Common myeloid progenitor, CD34-positive (primary cell): Measurements from ENCODE around the gene SLC49A4.
A peak's percentile ranks its signal among the peaks of the same experiment; 100 is the strongest.

Source experiments
- CTCF ChIA-PET: fragments of 350-600 bp; sonication (Branson Sonifier 250); formaldehyde crosslinking; loops from one replicate; lab custom pipeline; 2021; ENCODE audit warnings: antibody characterized with exemption; lab: Charles Lee
- POLR2A ChIA-PET: fragments of 350-600 bp; sonication (Branson Sonifier 250); formaldehyde crosslinking; loops from one replicate; lab custom pipeline; 2021; ENCODE audit warnings: antibody characterized with exemption; lab: Charles Lee
- DNase-seq, 3 donors: peaks; one replicate each; pipeline versions ENCODE4 v3.0.0 to v3.0.0-alpha.2; 2013
- H3K27ac ChIP-seq, 2 experiments: 1 replicate in 1 of 2; 2 replicates in 1 of 2; pipeline ENCODE4 v1.7.0; 2013; ENCODE audit warnings: inconsistent platforms in 2 of 2, low read length in 2 of 2, mild to moderate bottlenecking in 2 of 2, low read depth in 1 of 2, moderate library complexity in 1 of 2; ENCODE audit not compliant: severe bottlenecking in 2 of 2, insufficient read depth in 1 of 2, poor library complexity in 1 of 2
- H3K27me3 ChIP-seq, 5 experiments: replicated peaks in 2 of 5; 1 replicate in 3 of 5; 2 replicates in 2 of 5; pipeline versions ENCODE4 v1.6.1 to v1.7.0; 2013; ENCODE audit warnings: low read length in 4 of 5, mild to moderate bottlenecking in 2 of 5, moderate library complexity in 2 of 5, inconsistent platforms in 1 of 5; ENCODE audit not compliant: insufficient read depth in 5 of 5, control insufficient read depth in 4 of 5
- H3K36me3 ChIP-seq, 4 experiments: 1 replicate in 2 of 4; 2 replicates in 2 of 4; pipeline versions ENCODE4 v1.6.1 to v1.7.0; 2013; ENCODE audit warnings: low read length in 3 of 4, control low read depth in 1 of 4, mild to moderate bottlenecking in 1 of 4; ENCODE audit not compliant: control insufficient read depth in 4 of 4, insufficient read depth in 4 of 4
- H3K4me1 ChIP-seq, 4 experiments: 1 replicate in 3 of 4; 2 replicates in 1 of 4; pipeline versions ENCODE4 v1.6.1 to v1.7.1; 2013; ENCODE audit warnings: low read length in 3 of 4, mild to moderate bottlenecking in 3 of 4, control low read depth in 1 of 4, inconsistent platforms in 1 of 4, moderate library complexity in 1 of 4; ENCODE audit not compliant: control insufficient read depth in 4 of 4, insufficient read depth in 4 of 4; ENCODE audit errors: control extremely low read depth in 1 of 4
- H3K4me3 ChIP-seq, 7 experiments: 1 replicate in 4 of 7; 2 replicates in 3 of 7; pipeline versions ENCODE4 v1.5.1 to v1.7.0; 2013; ENCODE audit warnings: mild to moderate bottlenecking in 7 of 7, low read length in 6 of 7, moderate library complexity in 6 of 7, inconsistent platforms in 2 of 7, low read depth in 2 of 7, control low read depth in 1 of 7; ENCODE audit not compliant: insufficient read depth in 4 of 7, control insufficient read depth in 1 of 7; ENCODE audit errors: extremely low read depth in 1 of 7
- H3K9me3 ChIP-seq, 5 experiments: 1 replicate in 4 of 5; 2 replicates in 1 of 5; pipeline versions ENCODE4 v1.6.1 to v1.7.1; 2013; ENCODE audit warnings: low read length in 4 of 5, mild to moderate bottlenecking in 2 of 5, inconsistent platforms in 1 of 5, low read depth in 1 of 5, moderate library complexity in 1 of 5; ENCODE audit not compliant: control insufficient read depth in 4 of 5, insufficient read depth in 2 of 5; ENCODE audit errors: control extremely low read depth in 1 of 5
- WGBS: methylation state at CpG from one replicate; pipeline ENCODE4 v1.1.5; 2013; ENCODE audit not compliant: insufficient coverage; 5-methylcytosine and 5-hydroxymethylcytosine counted together

Gene SLC49A4

GRCh38 chr3:122816587-122816986 is 21.7 kb downstream of the SLC49A4 start:
- DNase-seq = no peak
- no peaks in the 10 kb centered on the region for H3K9me3 ChIP-seq
- peaks cover 0 to 9% (median 3%) of the 10 kb centered on the region in 4 experiments for H3K36me3 ChIP-seq
- ChIA-PET POLR2A (no interaction called here), CTCF (no interaction called here)
- no peak overlapping the region for H3K27ac ChIP-seq
- H3K4me1 ChIP-seq = no peaks in the 10 kb centered on the region
- 100% methylated on average over 2 of the region's 2 CpGs for WGBS
- no peak overlapping the region for H3K4me3 ChIP-seq
- no peaks in the 10 kb centered on the region for H3K27me3 ChIP-seq

DNA sequence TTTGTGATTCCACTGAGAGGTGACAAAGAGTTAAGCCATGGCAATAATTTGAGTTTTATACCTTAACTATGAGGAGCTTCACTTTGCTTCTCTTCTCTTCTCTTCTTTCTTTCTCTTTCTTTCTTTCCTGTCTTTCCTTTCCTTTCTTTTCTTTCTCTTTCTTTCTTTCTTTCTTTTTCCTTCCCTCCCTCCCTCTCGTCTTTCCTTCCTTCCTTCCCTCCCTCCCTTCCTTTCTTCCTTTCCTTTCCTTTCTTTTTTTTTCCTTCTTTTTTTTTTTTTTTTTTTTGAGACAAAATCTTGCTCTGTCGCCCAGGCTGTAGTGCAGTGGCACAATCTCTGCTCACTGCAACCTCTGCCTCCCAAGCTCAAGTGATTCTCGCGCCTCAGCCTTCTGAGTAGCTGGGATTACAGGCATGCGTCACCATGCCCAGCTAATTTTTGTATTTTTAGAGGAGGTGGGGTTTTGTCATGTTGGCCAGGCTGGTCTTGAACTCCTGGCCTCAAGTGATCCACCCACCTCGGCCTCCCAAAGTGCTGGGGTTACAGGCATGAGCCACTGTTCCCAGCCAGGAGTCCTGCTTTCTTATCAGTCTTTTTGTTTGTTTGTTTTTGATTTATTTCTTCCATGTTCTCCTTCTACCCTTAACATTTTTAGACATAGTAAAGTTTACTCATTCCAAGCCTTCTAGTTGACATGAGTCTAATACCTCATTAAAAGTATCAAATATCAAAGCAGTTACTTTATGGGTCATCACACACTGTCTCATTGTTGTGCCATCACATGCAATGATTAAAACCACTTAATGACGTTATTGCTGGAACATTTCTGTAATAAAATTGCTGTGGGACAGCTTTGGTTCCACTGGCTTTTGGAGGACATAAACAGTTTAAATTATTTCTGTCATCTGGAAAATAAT is 29.9 kb downstream of the SLC49A4 start:
- CTCF ChIA-PET = no interaction called here
- no peak overlapping the region for H3K27ac ChIP-seq

GRCh38 chr3:122825460-122825859 is 30.6 kb downstream of the SLC49A4 start:
- peaks cover 2 to 33% (median 6%) of the 10 kb centered on the region in 4 experiments for H3K36me3 ChIP-seq
- H3K27ac ChIP-seq = no peak overlapping the region
- CTCF ChIA-PET = no interaction called here
- 83% methylated on average over 2 of the region's 4 CpGs for whole genome bisulfite sequencing
- H3K9me3 ChIP-seq = peaks cover 0 to 6% (median 0%) of the 10 kb centered on the region in 5 experiments
- no peaks in the 10 kb centered on the region for H3K27me3 ChIP-seq
- POLR2A ChIA-PET = no interaction called here
- H3K4me1 ChIP-seq = no peaks in the 10 kb centered on the region
- H3K4me3 ChIP-seq = no peak overlapping the region
- DNase-seq = no peak

More for the DNA sequence above, 29.9 kb downstream of the SLC49A4 start:
- H3K27me3 ChIP-seq = no peaks in the 10 kb centered on the region
- peaks cover 0 to 6% (median 0%) of the 10 kb centered on the region in 5 experiments for H3K9me3 ChIP-seq
- H3K36me3 ChIP-seq = peaks cover 2 to 34% (median 6%) of the 10 kb centered on the region in 4 experiments
- no peak overlapping the region for H3K4me3 ChIP-seq
- H3K4me1 ChIP-seq = no peaks in the 10 kb centered on the region
- no peak for DNase-seq
- POLR2A ChIA-PET = no interaction called here
- 95% methylated on average over 4 of the region's 7 CpGs for WGBS

DNA sequence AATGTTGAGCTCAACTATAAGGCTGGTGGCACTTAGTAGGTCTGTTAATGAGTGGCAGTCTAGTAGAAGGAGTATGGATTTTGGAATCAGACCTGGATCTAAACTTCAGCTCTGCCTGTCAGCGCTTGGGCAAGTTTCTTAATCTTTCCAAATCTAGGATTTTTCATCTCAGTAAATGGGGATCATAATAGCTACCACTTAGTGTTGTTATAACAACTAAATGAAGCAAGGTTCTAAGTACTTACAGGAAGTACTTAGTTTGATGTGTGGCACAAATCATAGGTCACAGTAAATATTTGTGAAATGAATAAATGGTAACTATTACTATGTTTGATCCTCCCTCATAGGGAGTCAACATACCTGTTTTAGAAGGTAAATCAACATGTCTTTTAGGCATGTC is 31.4 kb downstream of the SLC49A4 start:
- DNase-seq = no peak
- ChIA-PET POLR2A (no interaction called here), CTCF (interaction anchor here (0.7 kb wide), 1 partner anchor 57 kb away, joined by 3 read pairs; no protein-coding TSS in a partner anchor)
- peaks cover 0 to 6% (median 0%) of the 10 kb centered on the region in 5 experiments for H3K9me3 ChIP-seq
- peaks cover 2 to 29% (median 7%) of the 10 kb centered on the region in 4 experiments for H3K36me3 ChIP-seq
- H3K27ac ChIP-seq = no peak overlapping the region
- no peak overlapping the region for H3K4me3 ChIP-seq
- H3K4me1 ChIP-seq = no peaks in the 10 kb centered on the region
- H3K27me3 ChIP-seq = no peaks in the 10 kb centered on the region
- WGBS = 100% methylated on average over 1 of the region's 1 CpG

- no peak overlapping the region for H3K27ac ChIP-seq
- WGBS = 98% methylated on average over 4 of the region's 4 CpGs
- H3K4me3 ChIP-seq = no peak overlapping the region
- no peak for DNase-seq
- H3K4me1 ChIP-seq = no peaks in the 10 kb centered on the region
- no peaks in the 10 kb centered on the region for H3K27me3 ChIP-seq
- ChIA-PET POLR2A (no interaction called here), CTCF (no interaction called here)
- H3K36me3 ChIP-seq = peaks cover 2 to 33% (median 8%) of the 10 kb centered on the region in 4 experiments
- H3K9me3 ChIP-seq = peaks cover 0 to 6% (median 0%) of the 10 kb centered on the region in 5 experiments
Measured at GRCh38 chr3:122828281-122828680, 33.4 kb downstream of the SLC49A4 start.

DNA sequence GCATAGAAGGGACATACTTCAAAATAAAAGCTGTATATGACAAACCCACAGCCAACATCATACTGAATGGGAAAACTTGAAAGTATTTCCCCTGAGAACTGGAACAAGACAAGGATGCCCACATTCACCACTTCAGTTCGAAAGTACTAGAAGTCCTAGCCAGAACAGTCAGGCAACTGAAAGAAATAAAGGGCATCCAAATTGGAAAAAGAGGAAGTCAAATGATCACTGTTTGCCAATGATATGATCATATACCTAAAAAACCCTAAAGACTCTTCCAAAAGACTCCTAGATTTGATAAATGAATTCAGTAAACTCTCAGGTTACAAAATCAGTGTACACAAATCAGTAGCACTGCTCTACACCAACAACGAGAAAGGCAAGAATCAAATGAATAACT is 40.7 kb downstream of the SLC49A4 start:
- Histone ChIP-seq H3K4me1 (no peaks in the 10 kb centered on the region), H3K4me3 (no peak overlapping the region), H3K36me3 (peaks cover 0 to 14% (median 6%) of the 10 kb centered on the region in 4 experiments), H3K27ac (no peak overlapping the region), H3K27me3 (no peaks in the 10 kb centered on the region), H3K9me3 (no peaks in the 10 kb centered on the region)
- ChIA-PET CTCF (no interaction called here), POLR2A (no interaction called here)
- no peak for DNase-seq
- no CpG with 5 or more reads among the region's 2 CpGs for WGBS

DNA sequence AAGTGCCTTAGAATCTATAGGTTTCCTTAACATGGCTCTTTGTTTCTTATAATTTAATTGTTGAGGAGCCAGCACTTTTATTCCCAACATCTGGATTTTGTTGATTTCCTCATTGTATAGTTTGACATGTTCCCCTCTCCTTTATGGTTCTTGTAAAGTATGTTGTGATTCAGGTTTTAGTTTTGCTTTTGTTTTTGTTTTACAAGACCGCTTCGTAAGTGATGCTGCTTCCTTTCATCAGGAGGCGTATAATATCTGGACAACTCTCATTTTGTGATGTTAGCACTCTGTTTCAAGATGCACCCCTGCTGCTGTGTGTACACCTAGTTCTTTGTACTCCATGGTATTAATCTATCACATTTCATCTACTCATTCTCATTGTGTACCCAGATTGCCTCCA is 48.7 kb downstream of the SLC49A4 start:
- no peaks in the 10 kb centered on the region for H3K9me3 ChIP-seq
- H3K27me3 ChIP-seq = no peaks in the 10 kb centered on the region
- 77% methylated on average over 3 of the region's 3 CpGs for WGBS
- POLR2A ChIA-PET = no interaction called here
- DNase-seq = peak in 1 of 3 donors; percentile 4
- H3K4me3 ChIP-seq = no peak overlapping the region
- peaks cover 4 to 9% (median 7%) of the 10 kb centered on the region in 4 experiments for H3K36me3 ChIP-seq
- no peaks in the 10 kb centered on the region for H3K4me1 ChIP-seq
- CTCF ChIA-PET = no interaction called here
- no peak overlapping the region for H3K27ac ChIP-seq
